NB4 (cell line): ENCODE measurements around the gene SAPCD2.

Experiments
- DNase-seq: peaks from one replicate; pipeline ENCODE4 v3.0.0; 2010; ENCODE audit warnings: low read depth
- H3K4me3 ChIP-seq: one replicate; pipeline ENCODE4 v1.5.1; 2011; ENCODE audit warnings: mild to moderate bottlenecking, low read depth, low read length, moderate library complexity
- CTCF ChIP-seq: IDR thresholded peaks from one replicate; pipeline ENCODE4 v1.5.1; 2012; ENCODE audit warnings: low read depth, low read length
- MAX ChIP-seq: IDR thresholded peaks from 2 replicates; pipeline ENCODE4 v1.6.1; 2011; ENCODE audit warnings: low read depth, low read length
- MYC ChIP-seq: IDR thresholded peaks from 2 replicates; pipeline ENCODE4 v1.6.1; 2011; ENCODE audit warnings: low read depth, low read length
- POLR2A ChIP-seq: IDR thresholded peaks from 2 replicates; pipeline ENCODE4 v1.6.1; 2011; ENCODE audit warnings: mild to moderate bottlenecking; ENCODE audit not compliant: insufficient read length; ENCODE audit errors: extremely low read depth

SAPCD2 gene

DNA sequence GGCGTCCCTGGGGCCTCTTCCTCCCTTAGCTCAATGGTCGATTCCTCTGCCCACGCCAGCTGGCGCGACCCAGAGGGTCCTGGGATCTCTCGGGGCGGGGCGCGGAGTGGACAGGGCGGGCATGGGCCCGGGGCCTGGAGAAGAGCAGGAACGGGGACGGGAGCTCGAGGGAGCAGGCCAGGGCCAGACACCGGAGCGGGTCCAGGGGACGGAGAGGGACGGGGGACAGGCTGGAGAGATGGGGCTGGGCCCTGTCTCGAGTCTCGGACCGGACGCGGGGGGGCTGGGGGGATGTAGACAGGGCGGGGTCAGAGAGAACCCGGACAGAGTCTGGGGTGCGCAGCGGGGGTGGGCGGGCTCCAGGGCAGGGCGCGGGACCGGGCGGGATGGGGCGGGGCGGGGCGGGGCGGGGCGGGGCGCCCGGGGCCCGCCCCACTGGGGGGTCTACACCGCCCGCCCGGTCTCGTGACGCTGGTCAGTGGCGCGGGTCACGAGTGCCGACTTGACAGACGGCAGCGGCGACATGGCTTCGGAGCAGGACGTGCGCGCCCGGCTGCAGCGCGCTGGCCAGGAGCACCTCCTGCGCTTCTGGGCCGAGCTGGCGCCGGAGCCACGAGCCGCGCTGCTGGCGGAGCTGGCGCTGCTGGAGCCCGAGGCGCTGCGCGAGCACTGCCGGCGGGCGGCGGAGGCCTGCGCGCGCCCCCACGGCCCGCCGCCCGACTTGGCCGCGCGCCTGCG, 6.8 kb upstream of the SAPCD2 start, which contains the start of gene UAP1L1:
TSS of gene UAP1L1 (plus strand) at position 508 of the 738 bp plus-strand sequence. CDS start at position 524, 16 bp downstream.
- peak within 1 kb of the TSS; percentile 25 for H3K4me3 ChIP-seq
- peak; percentile 61 for DNase-seq
- TF ChIP-seq MAX (peak; percentile 32; the same call in 1 of the 2 replicates), POLR2A (peak; percentile 28), MYC (no peak)

DNA sequence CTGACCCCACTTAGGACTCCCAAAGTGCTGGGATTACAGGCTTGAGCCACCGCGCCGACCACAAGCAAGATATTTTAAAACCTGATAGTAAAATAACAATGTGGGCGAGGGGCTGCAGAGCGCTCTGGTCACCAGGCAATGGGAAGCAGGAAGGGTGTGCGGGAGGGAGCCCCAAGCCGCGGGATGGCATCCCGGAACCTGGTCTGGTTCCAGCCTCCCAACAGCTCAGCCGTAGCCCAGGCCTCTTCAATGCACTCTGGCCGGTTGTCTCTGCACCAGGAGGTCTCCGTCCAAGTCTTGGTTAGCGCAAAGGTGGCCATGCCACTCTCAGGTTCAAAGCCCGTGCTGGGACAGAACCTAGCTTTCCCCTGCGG, 6.3 kb upstream of the SAPCD2 start:
- TF ChIP-seq MAX, result no peak
- TF ChIP-seq POLR2A, result no peak
- TF ChIP-seq CTCF, result no peak
- no peak for TF ChIP-seq MYC
- no peak overlapping the region for H3K4me3 ChIP-seq
- DNase-seq, result no peak

DNA sequence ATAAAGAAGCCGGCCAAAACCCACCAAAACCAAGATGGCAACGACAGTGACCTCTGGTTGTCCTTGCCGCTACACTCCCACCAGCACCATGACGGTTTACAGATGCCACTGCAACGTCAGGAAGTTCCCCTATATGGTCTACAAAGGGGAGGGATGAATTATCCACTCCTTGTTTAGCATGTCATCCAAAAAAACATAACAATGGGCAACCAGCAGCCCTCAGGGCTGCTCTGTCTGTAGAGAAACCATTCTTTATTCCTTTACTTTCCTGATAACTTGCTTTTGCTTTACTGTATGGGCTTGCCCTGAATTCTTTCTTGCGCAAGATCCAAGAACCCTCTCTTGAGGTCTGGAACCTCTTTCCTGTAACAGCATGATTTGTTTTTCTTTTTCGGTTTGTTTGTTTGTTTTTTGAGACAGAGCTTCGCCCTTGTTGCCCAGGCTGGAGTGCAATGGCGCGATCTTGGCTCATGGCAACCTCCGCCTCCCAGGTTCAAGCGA, 5.0 kb upstream of the SAPCD2 start:
- TF ChIP-seq MAX, result no peak
- no peak for TF ChIP-seq POLR2A
- no peak for TF ChIP-seq CTCF
- no peak for TF ChIP-seq MYC
- DNase-seq, result peak; percentile 78
- no peak overlapping the region for H3K4me3 ChIP-seq

- TF ChIP-seq MAX (peak; percentile 73), CTCF (no peak), MYC (peak; percentile 78), POLR2A (peak; percentile 25)
- H3K4me3 ChIP-seq, result no peak overlapping the region
- DNase-seq, result peak; percentile 89
Measured at GRCh38 chr9:137074657-137075274, 4.4 kb upstream of the SAPCD2 start.

DNA sequence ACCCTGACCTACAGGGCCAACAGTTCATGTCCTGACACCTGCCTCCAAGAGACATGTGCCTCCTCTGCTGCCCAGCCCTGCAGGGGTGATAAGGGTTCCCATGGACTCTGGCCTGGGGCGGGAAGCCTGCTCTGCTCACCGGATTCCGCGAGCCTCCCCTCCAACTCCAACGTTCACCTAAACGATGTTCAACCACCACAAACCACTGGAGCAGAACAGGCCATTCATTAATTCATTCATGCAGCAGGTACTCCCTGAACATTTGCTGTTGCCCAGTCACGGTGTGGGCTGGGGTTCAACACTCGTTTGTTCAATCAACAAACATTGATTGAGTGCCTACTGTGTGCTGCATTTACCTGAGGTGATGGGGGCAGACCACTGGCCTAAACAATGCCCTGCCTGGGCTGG, 3.6 kb upstream of the SAPCD2 start:
- no peak for DNase-seq
- no peak overlapping the region for H3K4me3 ChIP-seq
- no peak for TF ChIP-seq MAX
- TF ChIP-seq POLR2A, result no peak
- TF ChIP-seq MYC, result no peak
- TF ChIP-seq CTCF, result no peak

- peak overlapping the region; percentile 51 for H3K4me3 ChIP-seq
- TF ChIP-seq POLR2A, result no peak
- TF ChIP-seq MAX, result no peak
- no peak for TF ChIP-seq CTCF
- no peak for TF ChIP-seq MYC
- no peak for DNase-seq
Measured at GRCh38 chr9:137071282-137071681, 925 bp upstream of the SAPCD2 start.
